ENCODE data around the gene DLG2. TPM values are rescaled to one million over a fixed set of nuclear protein-coding genes. Genes with fewer than 3 reads are reported as not detected.

The DLG2 gene
- total RNA-seq, 1 donor from 2014 or later, result 1.8 TPM

DNA sequence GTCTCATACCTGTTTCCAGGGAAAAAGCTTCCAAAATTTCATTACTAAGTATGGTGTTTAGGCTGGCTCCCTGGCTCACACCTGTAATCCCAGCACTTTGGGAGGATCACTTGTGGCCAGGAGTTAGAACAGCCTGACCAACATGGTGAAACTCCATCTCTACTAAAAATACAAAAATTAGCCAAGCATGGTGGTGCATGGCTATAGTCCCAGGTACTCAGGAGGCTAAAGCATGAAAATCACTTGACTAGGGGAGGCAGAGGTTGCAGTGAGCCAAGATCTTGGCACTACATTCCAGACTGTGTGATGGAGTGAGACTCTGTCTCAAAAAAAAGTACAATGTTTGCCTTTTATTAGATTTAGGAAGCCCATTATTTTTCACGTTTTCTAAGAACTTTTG, 2009.5 kb downstream of the DLG2 start:
- Mint-ChIP-seq H3K4me1 (ENCODE audit: low read depth, unreplicated experiment) (no peaks in the 10 kb centered on the region), H3K36me3 (ENCODE audit: low read depth, unreplicated experiment) (no peaks in the 10 kb centered on the region), H3K27ac (ENCODE audit: unreplicated experiment) (no peak overlapping the region), H3K27me3 (ENCODE audit: low read depth, unreplicated experiment) (no peaks in the 10 kb centered on the region), H3K9me3 (ENCODE audit: unreplicated experiment) (peaks cover under 1% of the 10 kb centered on the region), H3K4me3 (ENCODE audit: unreplicated experiment) (no peak overlapping the region)
- H4K20me1 ChIP-seq (ENCODE audit: insufficient read depth, low read length), result no peaks in the 10 kb centered on the region
- H3K4me1 ChIP-seq (ENCODE audit: insufficient read depth, low read length), result no peaks in the 10 kb centered on the region
- no peak overlapping the region for H3K9ac ChIP-seq (ENCODE audit: low read length)
- H3K27me3 ChIP-seq (ENCODE audit: insufficient read depth, low read length), result no peaks in the 10 kb centered on the region
- FAIRE-seq, result no peak
- H3K9me3 ChIP-seq (ENCODE audit: insufficient read depth, low read depth, low read length), result no peaks in the 10 kb centered on the region
- no peaks in the 10 kb centered on the region for H3K79me2 ChIP-seq (ENCODE audit: insufficient read depth, low read length)
- H3K4me3 ChIP-seq (ENCODE audit: insufficient read depth, low read depth, low read length), result no peak overlapping the region
- H2AFZ ChIP-seq (ENCODE audit: low read depth, low read length), result no peak overlapping the region
- no peaks in the 10 kb centered on the region for H3K36me3 ChIP-seq (ENCODE audit: insufficient read depth, low read length)
- no peak overlapping the region for H3K4me2 ChIP-seq (ENCODE audit: low read length)
- no peak overlapping the region for H3K27ac ChIP-seq (ENCODE audit: low read depth, low read length)
- TF ChIP-seq EZH2 (IDR thresholded peaks at IDR 0.05; ENCODE audit: insufficient read depth, low read length), result no peak
- TF ChIP-seq, protein P1, sequence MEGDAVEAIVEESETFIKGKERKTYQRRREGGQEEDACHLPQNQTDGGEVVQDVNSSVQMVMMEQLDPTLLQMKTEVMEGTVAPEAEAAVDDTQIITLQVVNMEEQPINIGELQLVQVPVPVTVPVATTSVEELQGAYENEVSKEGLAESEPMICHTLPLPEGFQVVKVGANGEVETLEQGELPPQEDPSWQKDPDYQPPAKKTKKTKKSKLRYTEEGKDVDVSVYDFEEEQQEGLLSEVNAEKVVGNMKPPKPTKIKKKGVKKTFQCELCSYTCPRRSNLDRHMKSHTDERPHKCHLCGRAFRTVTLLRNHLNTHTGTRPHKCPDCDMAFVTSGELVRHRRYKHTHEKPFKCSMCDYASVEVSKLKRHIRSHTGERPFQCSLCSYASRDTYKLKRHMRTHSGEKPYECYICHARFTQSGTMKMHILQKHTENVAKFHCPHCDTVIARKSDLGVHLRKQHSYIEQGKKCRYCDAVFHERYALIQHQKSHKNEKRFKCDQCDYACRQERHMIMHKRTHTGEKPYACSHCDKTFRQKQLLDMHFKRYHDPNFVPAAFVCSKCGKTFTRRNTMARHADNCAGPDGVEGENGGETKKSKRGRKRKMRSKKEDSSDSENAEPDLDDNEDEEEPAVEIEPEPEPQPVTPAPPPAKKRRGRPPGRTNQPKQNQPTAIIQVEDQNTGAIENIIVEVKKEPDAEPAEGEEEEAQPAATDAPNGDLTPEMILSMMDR (IDR thresholded peaks at IDR 0.05; ENCODE audit: insufficient read depth, low read depth, low read length), result no peak
- no peak for DNase-seq (ENCODE audit: low read depth)

DNA sequence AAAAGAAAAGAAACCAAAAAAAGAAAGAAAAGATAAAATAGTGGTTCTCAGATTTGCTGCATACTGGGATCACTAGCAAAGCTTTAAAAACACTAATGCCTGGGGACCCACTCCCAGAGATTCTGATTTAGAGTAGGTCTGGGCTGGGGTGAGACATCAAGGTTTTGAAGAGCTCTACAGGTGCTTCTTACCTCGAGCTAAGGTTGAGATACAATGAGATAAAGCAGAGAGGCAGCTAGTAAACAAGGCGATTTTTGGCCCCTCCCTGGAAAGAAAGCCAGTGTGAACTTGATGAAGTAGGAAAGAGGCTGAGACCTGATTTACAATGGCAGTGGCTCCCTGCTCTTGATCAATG, 2013.4 kb downstream of the DLG2 start:
- no peak overlapping the region for H2AFZ ChIP-seq (ENCODE audit: low read depth, low read length)
- no peak for FAIRE-seq
- H3K4me1 ChIP-seq (ENCODE audit: insufficient read depth, low read length), result no peaks in the 10 kb centered on the region
- no peak overlapping the region for H3K9ac ChIP-seq (ENCODE audit: low read length)
- Mint-ChIP-seq H3K4me3 (ENCODE audit: unreplicated experiment) (no peak overlapping the region), H3K27me3 (ENCODE audit: low read depth, unreplicated experiment) (no peaks in the 10 kb centered on the region), H3K9me3 (ENCODE audit: unreplicated experiment) (peaks cover 2% of the 10 kb centered on the region), H3K4me1 (ENCODE audit: low read depth, unreplicated experiment) (no peaks in the 10 kb centered on the region), H3K36me3 (ENCODE audit: low read depth, unreplicated experiment) (no peaks in the 10 kb centered on the region), H3K27ac (ENCODE audit: unreplicated experiment) (no peak overlapping the region)
- no peaks in the 10 kb centered on the region for H3K79me2 ChIP-seq (ENCODE audit: insufficient read depth, low read length)
- DNase-seq (ENCODE audit: low read depth), result no peak
- no peaks in the 10 kb centered on the region for H3K36me3 ChIP-seq (ENCODE audit: insufficient read depth, low read length)
- no peak overlapping the region for H3K4me3 ChIP-seq (ENCODE audit: insufficient read depth, low read depth, low read length)
- H3K27ac ChIP-seq (ENCODE audit: low read depth, low read length), result no peak overlapping the region
- no peak overlapping the region for H3K4me2 ChIP-seq (ENCODE audit: low read length)
- no peaks in the 10 kb centered on the region for H3K9me3 ChIP-seq (ENCODE audit: insufficient read depth, low read depth, low read length)
- TF ChIP-seq EZH2 (IDR thresholded peaks at IDR 0.05; ENCODE audit: insufficient read depth, low read length), result no peak
- TF ChIP-seq, protein P1 (IDR thresholded peaks at IDR 0.05; ENCODE audit: insufficient read depth, low read depth, low read length), result no peak
- no peaks in the 10 kb centered on the region for H3K27me3 ChIP-seq (ENCODE audit: insufficient read depth, low read length)
- H4K20me1 ChIP-seq (ENCODE audit: insufficient read depth, low read length), result no peaks in the 10 kb centered on the region

- TF ChIP-seq, protein P1 (IDR thresholded peaks at IDR 0.05; ENCODE audit: insufficient read depth, low read depth, low read length), result no peak
- no peak for TF ChIP-seq EZH2 (IDR thresholded peaks at IDR 0.05; ENCODE audit: insufficient read depth, low read length)
- H3K4me3 ChIP-seq (ENCODE audit: insufficient read depth, low read depth, low read length), result no peak overlapping the region
- H3K9me3 Mint-ChIP-seq (ENCODE audit: unreplicated experiment), result peaks cover 2% of the 10 kb centered on the region
- H3K27ac Mint-ChIP-seq (ENCODE audit: unreplicated experiment), result no peak overlapping the region
- no peaks in the 10 kb centered on the region for H3K27me3 ChIP-seq (ENCODE audit: insufficient read depth, low read length)
- H3K27ac ChIP-seq (ENCODE audit: low read depth, low read length), result no peak overlapping the region
- no peak for DNase-seq (ENCODE audit: low read depth)
- H3K36me3 ChIP-seq (ENCODE audit: insufficient read depth, low read length), result no peaks in the 10 kb centered on the region
- no peaks in the 10 kb centered on the region for H3K36me3 Mint-ChIP-seq (ENCODE audit: low read depth, unreplicated experiment)
- H3K4me1 Mint-ChIP-seq (ENCODE audit: low read depth, unreplicated experiment), result no peaks in the 10 kb centered on the region
- no peak overlapping the region for H3K9ac ChIP-seq (ENCODE audit: low read length)
- H3K79me2 ChIP-seq (ENCODE audit: insufficient read depth, low read length), result no peaks in the 10 kb centered on the region
- H3K9me3 ChIP-seq (ENCODE audit: insufficient read depth, low read depth, low read length), result no peaks in the 10 kb centered on the region
- H2AFZ ChIP-seq (ENCODE audit: low read depth, low read length), result no peak overlapping the region
- no peak for FAIRE-seq
- H4K20me1 ChIP-seq (ENCODE audit: insufficient read depth, low read length), result no peaks in the 10 kb centered on the region
- H3K4me3 Mint-ChIP-seq (ENCODE audit: unreplicated experiment), result no peak overlapping the region
- H3K27me3 Mint-ChIP-seq (ENCODE audit: low read depth, unreplicated experiment), result no peaks in the 10 kb centered on the region
- H3K4me1 ChIP-seq (ENCODE audit: insufficient read depth, low read length), result no peaks in the 10 kb centered on the region
- no peak overlapping the region for H3K4me2 ChIP-seq (ENCODE audit: low read length)
These were observed 2014.0 kb downstream of the DLG2 start for GRCh38 chr11:83612891-83613766.
